HFFc6 (cell line): ENCODE data around the gene GORASP1. TPM values are rescaled to one million over a fixed set of nuclear protein-coding genes. Genes with fewer than 3 reads are reported as not detected.

Source experiments
- DNase-seq: peaks from one replicate; pipeline ENCODE4 v3.0.0-alpha.2; 2018
- H3K27ac Mint-ChIP-seq: 2 replicates; pipeline ENCODE4 v1.8.0; 2020; ENCODE audit warnings: mild to moderate bottlenecking, mixed read lengths
- H3K27me3 Mint-ChIP-seq: 2 replicates; pipeline ENCODE4 v1.8.0; 2021; ENCODE audit warnings: mild to moderate bottlenecking, moderate library complexity, mixed read lengths; ENCODE audit not compliant: insufficient read depth
- H3K36me3 Mint-ChIP-seq: 2 replicates; pipeline ENCODE4 v1.8.0; 2021; ENCODE audit warnings: low read depth, mixed read lengths
- H3K4me1 Mint-ChIP-seq: 2 replicates; pipeline ENCODE4 v1.8.0; 2020; ENCODE audit warnings: low read depth, mixed read lengths
- H3K4me3 Mint-ChIP-seq: 2 replicates; pipeline ENCODE4 v1.8.0; 2020; ENCODE audit warnings: mild to moderate bottlenecking, moderate library complexity, mixed read lengths
- H3K9me3 Mint-ChIP-seq: 2 replicates; pipeline ENCODE4 v1.8.0; 2020; ENCODE audit warnings: mild to moderate bottlenecking, mixed read lengths
- total RNA-seq, 6 experiments: library from RNA; stranded (reverse); fragmentation: NEBNext Ultra II Directional; extraction: Animal tissue kit (Norgen Biotek cat#: 25700); gene quantifications; 2 replicates in 1 of 6; 3 replicates in 5 of 6; pipeline ENCODE4 v1.2.3, GENCODE V29; 2021
- TF ChIP-seq, protein P1 (sequence below): fragments of 200-600 bp; sonication (generic); IDR thresholded peaks from 2 replicates; pipeline ENCODE4 v1.5.0; 2021; ENCODE audit warnings: antibody characterized with exemption, mild to moderate bottlenecking

The GORASP1 gene
- total RNA-seq, 6 experiments from 2014 or later: 42.7 to 52.1 (median 47.0) TPM

DNA sequence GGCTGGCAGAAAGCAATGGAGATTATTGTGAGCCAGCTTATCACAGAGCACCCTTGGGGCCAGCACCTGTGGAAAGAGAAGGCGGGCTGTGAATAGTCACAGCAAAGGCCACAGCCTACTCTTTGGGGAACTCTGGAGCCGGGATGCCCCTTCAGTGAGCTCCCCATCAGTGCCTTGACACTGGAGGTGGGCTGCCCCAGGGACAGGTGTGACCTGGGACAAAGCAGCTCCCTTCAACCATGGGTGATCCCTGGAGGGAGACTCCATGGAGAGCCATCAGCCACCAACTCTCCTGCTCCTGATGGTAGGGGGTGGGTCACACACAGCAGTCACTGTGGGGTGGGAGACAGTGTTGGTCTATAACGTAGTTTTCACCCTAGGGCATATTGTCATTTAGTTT lies 5.9 kb upstream of the GORASP1 start:
- no peaks in the 10 kb centered on the region for H3K9me3 Mint-ChIP-seq
- TF ChIP-seq, protein P1, sequence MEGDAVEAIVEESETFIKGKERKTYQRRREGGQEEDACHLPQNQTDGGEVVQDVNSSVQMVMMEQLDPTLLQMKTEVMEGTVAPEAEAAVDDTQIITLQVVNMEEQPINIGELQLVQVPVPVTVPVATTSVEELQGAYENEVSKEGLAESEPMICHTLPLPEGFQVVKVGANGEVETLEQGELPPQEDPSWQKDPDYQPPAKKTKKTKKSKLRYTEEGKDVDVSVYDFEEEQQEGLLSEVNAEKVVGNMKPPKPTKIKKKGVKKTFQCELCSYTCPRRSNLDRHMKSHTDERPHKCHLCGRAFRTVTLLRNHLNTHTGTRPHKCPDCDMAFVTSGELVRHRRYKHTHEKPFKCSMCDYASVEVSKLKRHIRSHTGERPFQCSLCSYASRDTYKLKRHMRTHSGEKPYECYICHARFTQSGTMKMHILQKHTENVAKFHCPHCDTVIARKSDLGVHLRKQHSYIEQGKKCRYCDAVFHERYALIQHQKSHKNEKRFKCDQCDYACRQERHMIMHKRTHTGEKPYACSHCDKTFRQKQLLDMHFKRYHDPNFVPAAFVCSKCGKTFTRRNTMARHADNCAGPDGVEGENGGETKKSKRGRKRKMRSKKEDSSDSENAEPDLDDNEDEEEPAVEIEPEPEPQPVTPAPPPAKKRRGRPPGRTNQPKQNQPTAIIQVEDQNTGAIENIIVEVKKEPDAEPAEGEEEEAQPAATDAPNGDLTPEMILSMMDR: no peak
- no peak overlapping the region for H3K4me3 Mint-ChIP-seq
- H3K27ac Mint-ChIP-seq: no peak overlapping the region
- no peak for DNase-seq
- peaks cover 6% of the 10 kb centered on the region for H3K4me1 Mint-ChIP-seq
- H3K36me3 Mint-ChIP-seq: no peaks in the 10 kb centered on the region
- H3K27me3 Mint-ChIP-seq: no peaks in the 10 kb centered on the region; the same call in 1 of the 2 replicates

DNA sequence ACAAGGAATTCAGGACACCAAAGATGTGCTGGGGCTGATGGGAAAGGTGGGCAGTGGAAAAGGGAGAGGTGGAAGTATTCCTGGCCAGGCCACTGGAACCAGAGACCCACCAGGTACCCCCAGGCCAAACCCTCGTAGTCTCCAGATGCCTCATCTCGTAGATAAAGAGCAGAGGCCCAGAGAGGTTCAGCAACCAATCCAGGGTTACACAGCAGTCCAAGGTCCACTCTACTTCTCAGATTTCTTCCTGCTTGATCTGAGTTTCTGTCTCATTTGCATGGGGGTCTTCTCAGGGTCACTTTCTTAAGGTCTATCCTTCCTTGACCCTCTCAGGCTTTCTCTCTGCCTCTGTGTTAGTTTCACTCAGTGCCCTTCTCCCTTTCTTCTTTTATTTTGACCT lies 5.1 kb upstream of the GORASP1 start:
- Mint-ChIP-seq H3K36me3 (no peaks in the 10 kb centered on the region), H3K4me1 (peaks cover 12% of the 10 kb centered on the region)

DNA sequence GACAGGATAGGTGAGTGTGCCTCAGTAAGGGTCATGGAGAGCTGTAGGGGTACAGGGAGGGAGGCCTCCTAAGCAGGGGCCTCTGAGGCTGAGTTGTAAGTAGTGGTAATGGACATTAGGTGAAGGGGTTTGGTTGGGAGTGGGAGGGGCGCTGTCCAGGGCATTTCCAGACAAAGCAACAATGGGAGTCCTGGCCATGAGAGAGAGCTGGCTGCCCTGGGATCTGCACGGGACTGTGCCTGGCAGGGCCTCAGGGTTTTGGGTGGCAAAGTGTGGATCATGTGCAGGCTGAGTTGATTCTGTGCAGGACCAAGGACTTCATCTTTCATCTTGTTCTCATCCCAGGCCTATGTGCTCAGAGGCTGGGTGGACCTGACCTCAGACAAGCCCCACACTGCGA lies 4.7 kb upstream of the GORASP1 start:
- Mint-ChIP-seq H3K36me3 (no peaks in the 10 kb centered on the region), H3K4me1 (peaks cover 12% of the 10 kb centered on the region), H3K27me3 (no peaks in the 10 kb centered on the region; the same call in 1 of the 2 replicates), H3K27ac (no peak overlapping the region), H3K9me3 (no peaks in the 10 kb centered on the region), H3K4me3 (no peak overlapping the region)
- no peak for DNase-seq
- TF ChIP-seq, protein P1: no peak

More for the DNA sequence above, 5.1 kb upstream of the GORASP1 start:
- Mint-ChIP-seq H3K27ac (no peak overlapping the region), H3K27me3 (no peaks in the 10 kb centered on the region; the same call in 1 of the 2 replicates), H3K4me3 (no peak overlapping the region), H3K9me3 (no peaks in the 10 kb centered on the region)
- DNase-seq: no peak
- TF ChIP-seq, protein P1: no peak

DNA sequence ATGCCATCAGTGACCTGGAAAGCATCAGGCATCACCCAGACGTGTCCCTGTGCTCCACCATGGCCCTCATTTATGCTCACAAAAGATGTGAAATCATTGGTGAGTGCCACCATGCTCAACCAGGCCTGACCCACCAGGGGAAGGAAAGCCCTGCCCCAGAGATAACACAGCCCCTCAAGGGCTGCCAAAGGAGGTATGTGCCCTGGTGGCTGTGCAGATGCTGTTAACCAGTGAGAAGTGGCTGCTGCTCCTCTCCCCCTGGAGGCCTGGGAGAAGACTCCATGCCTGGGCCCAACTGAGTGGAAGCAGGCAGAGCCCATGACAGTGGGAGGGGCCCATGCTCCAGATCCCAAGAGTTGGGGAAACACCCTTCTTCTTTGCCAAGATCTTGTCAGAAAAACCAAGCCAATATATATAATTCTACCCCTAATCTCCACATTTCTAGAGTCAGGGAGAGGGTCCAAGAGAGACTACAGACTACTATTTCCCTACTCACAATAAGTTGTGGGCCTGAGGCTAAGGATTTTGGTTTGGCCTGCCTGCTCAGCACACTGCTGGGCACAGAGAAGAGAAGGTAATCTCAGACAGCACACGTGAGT lies 2.7 kb upstream of the GORASP1 start:
- H3K4me3 Mint-ChIP-seq: no peak overlapping the region
- no peaks in the 10 kb centered on the region for H3K9me3 Mint-ChIP-seq
- H3K27me3 Mint-ChIP-seq: no peaks in the 10 kb centered on the region; the same call in 1 of the 2 replicates
- H3K36me3 Mint-ChIP-seq: no peaks in the 10 kb centered on the region
- no peak for DNase-seq
- TF ChIP-seq, protein P1: no peak
- H3K4me1 Mint-ChIP-seq: peaks cover 29% of the 10 kb centered on the region
- no peak overlapping the region for H3K27ac Mint-ChIP-seq

DNA sequence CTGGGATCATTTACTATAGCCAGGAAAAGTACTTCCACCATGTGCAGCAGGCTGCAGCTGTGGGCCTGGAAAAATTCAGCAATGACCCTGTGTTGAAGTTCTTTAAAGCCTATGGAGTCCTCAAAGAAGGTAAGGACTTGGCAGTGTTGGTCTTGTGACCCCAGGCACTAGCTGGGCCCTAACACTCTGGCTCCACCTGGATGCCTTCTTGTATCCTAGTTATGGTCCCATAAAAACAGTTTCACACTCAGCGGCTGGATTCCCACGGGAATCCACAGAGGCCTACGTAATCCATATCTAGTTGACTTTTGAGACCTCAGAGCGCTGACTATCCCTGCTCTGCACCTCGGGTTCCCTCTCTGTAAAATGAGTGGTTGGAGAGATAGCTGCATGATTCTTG lies 1.7 kb upstream of the GORASP1 start:
- peaks cover 31% of the 10 kb centered on the region for H3K4me1 Mint-ChIP-seq
- no peak for DNase-seq
- TF ChIP-seq, protein P1: no peak
- no peak overlapping the region for H3K27ac Mint-ChIP-seq
- no peaks in the 10 kb centered on the region for H3K36me3 Mint-ChIP-seq
- no peak overlapping the region for H3K4me3 Mint-ChIP-seq
- H3K27me3 Mint-ChIP-seq: no peaks in the 10 kb centered on the region
- H3K9me3 Mint-ChIP-seq: no peaks in the 10 kb centered on the region
